GM23248 (cell line): Measurements from ENCODE around the gene TAPBP. TPM values are rescaled to one million over a fixed set of nuclear protein-coding genes. Genes with fewer than 3 reads are reported as not detected.

ENCODE experiments used
- DNase-seq: peaks from one replicate; pipeline ENCODE4 v3.0.0-alpha.2; 2015
- H2AFZ ChIP-seq: fragments of 200-600 bp; sonication (generic); 2 replicates; pipeline ENCODE4 v1.6.1; 2016; ENCODE audit warnings: antibody characterized with exemption
- H3F3A ChIP-seq: fragments of 200-600 bp; sonication (generic); 2 replicates; pipeline ENCODE4 v1.6.1; 2016; ENCODE audit warnings: mild to moderate bottlenecking, antibody characterized with exemption, mixed run types; ENCODE audit not compliant: insufficient read depth
- H3K27ac ChIP-seq: fragments of 200-600 bp; sonication (generic); 2 replicates; pipeline ENCODE4 v1.5.1; 2016; ENCODE audit warnings: mild to moderate bottlenecking
- H3K27me3 ChIP-seq: fragments of 200-600 bp; sonication (generic); replicated peaks from 2 replicates; pipeline ENCODE4 v1.6.1; 2016; ENCODE audit warnings: mild to moderate bottlenecking; ENCODE audit not compliant: insufficient read depth
- H3K36me3 ChIP-seq: fragments of 200-600 bp; sonication (generic); 2 replicates; pipeline ENCODE4 v1.6.1; 2016; ENCODE audit warnings: low read depth, mild to moderate bottlenecking
- H3K4me1 ChIP-seq: fragments of 200-600 bp; sonication (generic); 2 replicates; pipeline ENCODE4 v1.6.1; 2016; ENCODE audit warnings: mild to moderate bottlenecking; ENCODE audit not compliant: insufficient read depth
- H3K4me2 ChIP-seq: fragments of 200-600 bp; sonication (generic); one replicate; pipeline ENCODE4 v1.6.1; 2016; ENCODE audit warnings: mild to moderate bottlenecking; ENCODE audit not compliant: unreplicated experiment
- H3K4me3 ChIP-seq: fragments of 200-600 bp; sonication (generic); 2 replicates; pipeline ENCODE4 v1.5.1; 2016; ENCODE audit warnings: mild to moderate bottlenecking
- H3K79me2 ChIP-seq: fragments of 200-600 bp; sonication (generic); 2 replicates; pipeline ENCODE4 v1.6.1; 2016; ENCODE audit warnings: mild to moderate bottlenecking; ENCODE audit not compliant: insufficient read depth
- H3K9ac ChIP-seq: fragments of 200-600 bp; sonication (generic); 2 replicates; pipeline ENCODE4 v1.6.1; 2016; ENCODE audit warnings: mild to moderate bottlenecking
- H3K9me2 ChIP-seq: fragments of 200-600 bp; sonication (generic); 2 replicates; pipeline ENCODE4 v1.6.1; 2016; ENCODE audit warnings: mixed run types, mild to moderate bottlenecking, moderate library complexity; ENCODE audit not compliant: insufficient read depth
- H3K9me3 ChIP-seq: fragments of 200-600 bp; sonication (generic); one replicate; pipeline ENCODE4 v1.6.1; 2017; ENCODE audit warnings: low read depth
- H4K20me1 ChIP-seq: fragments of 200-600 bp; sonication (generic); 2 replicates; pipeline ENCODE4 v1.6.0; 2016; ENCODE audit not compliant: insufficient read depth
- EZH2 ChIP-seq: fragments of 200-600 bp; sonication (generic); IDR thresholded peaks from 2 replicates; pipeline ENCODE4 v1.6.1; 2018; ENCODE audit warnings: antibody characterized with exemption, mild to moderate bottlenecking; ENCODE audit not compliant: insufficient read depth, poor library complexity, severe bottlenecking
- EZH2phosphoT487 ChIP-seq: fragments of 200-600 bp; sonication (generic); IDR thresholded peaks from 2 replicates; pipeline ENCODE4 v1.6.1; 2018; ENCODE audit warnings: antibody characterized with exemption, moderate library complexity, mild to moderate bottlenecking, low read depth; ENCODE audit not compliant: insufficient read depth
- whole genome bisulfite sequencing, 2 experiments: methylation state at CpG; one replicate each; pipeline ENCODE4 v1.1.6; 2015 to 2017; ENCODE audit warnings: low lambda C conversion rate in 2 of 2, low coverage in 1 of 2; ENCODE audit errors: missing lambda C conversion rate in 2 of 2; 5-methylcytosine and 5-hydroxymethylcytosine counted together
- in situ Hi-C: fragments of 300-500 bp; cut with MboI; formaldehyde crosslinking; loops from 2 replicates; pipeline ENCODE4 v1.15.0; 2020
- polyA plus RNA-seq: library from polyadenylated mRNA; unstranded; fragments of >200 nt; fragmentation: Nextera tagmentation; extraction: Ambion mirVana; gene quantifications from 2 replicates; pipeline ENCODE4 v1.2.1, GENCODE V29; 2016
- total RNA-seq: library from RNA; depleted of rRNA; stranded (reverse); fragments of >200 nt; shearing (Covaris generic); gene quantifications from 2 replicates; pipeline ENCODE4 v1.2.3, GENCODE V29; 2014

The TAPBP gene
- total and polyA plus RNA-seq, 2 experiments from 2014 or later = 68.7 to 75.8 TPM

- no peaks in the 10 kb centered on the region for H3K9me3 ChIP-seq
- H3K9ac ChIP-seq = no peak overlapping the region
- peaks cover 61% of the 10 kb centered on the region for H3K79me2 ChIP-seq
- H3K27me3 ChIP-seq = no peaks in the 10 kb centered on the region
- no peak overlapping the region for H3K27ac ChIP-seq
- TF ChIP-seq EZH2phosphoT487 (no peak), EZH2 (no peak)
- 69 to 74% methylated on average over 18 to 19 of the region's 19 CpGs for WGBS, 2 experiments
- no peak for DNase-seq
- peaks cover 32% of the 10 kb centered on the region for H3K4me1 ChIP-seq
- H2AFZ ChIP-seq = no peak overlapping the region
- H3K4me2 ChIP-seq = peak overlapping the region; percentile 69
- no peaks in the 10 kb centered on the region for H4K20me1 ChIP-seq
- in situ Hi-C loops = no loop called here
- H3K9me2 ChIP-seq = no peaks in the 10 kb centered on the region
- H3F3A ChIP-seq = peaks cover 28% of the 10 kb centered on the region
- H3K4me3 ChIP-seq = peak overlapping the region; percentile 60
- H3K36me3 ChIP-seq = peaks cover 13% of the 10 kb centered on the region; the same call in 1 of the 2 replicates
Observed at GRCh38 chr6:33316603-33317418, 2.9 kb upstream of the TAPBP start.

- Histone ChIP-seq H3K4me2 (no peak overlapping the region), H3K79me2 (peaks cover 61% of the 10 kb centered on the region), H3K4me1 (peaks cover 27% of the 10 kb centered on the region), H3K27ac (no peak overlapping the region), H3K9me3 (no peaks in the 10 kb centered on the region), H3K36me3 (peaks cover 13% of the 10 kb centered on the region; the same call in 1 of the 2 replicates), H4K20me1 (no peaks in the 10 kb centered on the region), H3K9ac (no peak overlapping the region), H3K27me3 (no peaks in the 10 kb centered on the region), H3K9me2 (no peaks in the 10 kb centered on the region), H3F3A (peaks cover 23% of the 10 kb centered on the region), H3K4me3 (no peak overlapping the region), H2AFZ (no peak overlapping the region)
- in situ Hi-C loops = no loop called here
- DNase-seq = no peak
- WGBS, 2 experiments = 78 to 79% methylated on average over 16 to 17 of the region's 17 CpGs
- no peak for TF ChIP-seq EZH2
- no peak for TF ChIP-seq EZH2phosphoT487
Observed at GRCh38 chr6:33315793-33316602, 2.1 kb upstream of the TAPBP start.

DNA sequence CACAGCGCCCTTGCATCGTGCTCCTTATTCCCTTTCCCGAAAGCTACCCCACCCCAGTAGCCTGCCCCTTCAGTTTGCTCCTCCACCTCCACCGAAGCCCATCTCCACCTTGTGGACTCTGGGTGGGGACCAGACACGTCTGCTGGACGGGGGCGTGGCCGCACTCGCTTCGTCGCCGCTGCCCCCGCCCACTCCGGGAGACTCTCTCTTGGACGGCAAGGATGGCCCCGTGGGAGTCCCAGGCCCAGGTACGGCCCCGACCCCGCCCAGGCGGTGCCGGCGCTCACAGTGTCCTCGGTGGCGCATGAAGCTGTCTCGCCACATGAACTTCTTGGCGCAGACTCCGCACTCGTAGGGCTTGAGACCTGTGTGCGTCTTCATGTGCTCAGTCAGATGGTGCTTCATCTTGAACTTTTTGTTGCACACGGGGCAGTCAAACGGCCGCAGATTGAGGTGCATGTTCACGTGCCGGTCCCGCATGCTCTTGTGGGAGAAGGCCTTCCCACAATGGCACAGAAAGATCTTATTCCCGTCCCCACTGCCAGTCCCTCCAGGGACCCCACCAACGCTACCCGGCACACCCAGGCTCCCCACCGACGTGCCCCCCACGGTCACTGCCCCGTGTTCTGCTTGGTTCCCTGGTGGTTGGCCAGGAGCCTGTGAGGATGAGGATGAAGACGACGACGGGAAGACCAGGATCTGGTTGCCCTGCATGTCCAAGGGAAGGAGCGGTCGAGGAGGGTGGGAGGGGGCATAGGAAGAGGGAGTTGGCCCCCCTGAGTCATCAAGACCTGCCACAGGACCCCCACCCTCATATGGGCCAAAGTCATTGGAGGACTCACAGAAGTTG lies 1.3 kb upstream of the TAPBP start:
- Histone ChIP-seq H3F3A (peaks cover 15% of the 10 kb centered on the region), H3K4me1 (peaks cover 20% of the 10 kb centered on the region), H4K20me1 (no peaks in the 10 kb centered on the region), H3K79me2 (peaks cover 61% of the 10 kb centered on the region), H2AFZ (peak overlapping the region; percentile 41; the same call in 1 of the 2 replicates), H3K27ac (peak overlapping the region; percentile 90), H3K27me3 (no peaks in the 10 kb centered on the region), H3K4me3 (peak overlapping the region; percentile 94), H3K36me3 (peaks cover 13% of the 10 kb centered on the region; the same call in 1 of the 2 replicates), H3K9me2 (no peaks in the 10 kb centered on the region), H3K9ac (peak overlapping the region; percentile 91), H3K4me2 (peak overlapping the region; percentile 93), H3K9me3 (no peaks in the 10 kb centered on the region)
- in situ Hi-C loops = no loop called here
- 64 to 68% methylated on average over 43 to 47 of the region's 47 CpGs for WGBS, 2 experiments
- TF ChIP-seq EZH2 (no peak), EZH2phosphoT487 (no peak)
- peak; percentile 50 for DNase-seq

DNA sequence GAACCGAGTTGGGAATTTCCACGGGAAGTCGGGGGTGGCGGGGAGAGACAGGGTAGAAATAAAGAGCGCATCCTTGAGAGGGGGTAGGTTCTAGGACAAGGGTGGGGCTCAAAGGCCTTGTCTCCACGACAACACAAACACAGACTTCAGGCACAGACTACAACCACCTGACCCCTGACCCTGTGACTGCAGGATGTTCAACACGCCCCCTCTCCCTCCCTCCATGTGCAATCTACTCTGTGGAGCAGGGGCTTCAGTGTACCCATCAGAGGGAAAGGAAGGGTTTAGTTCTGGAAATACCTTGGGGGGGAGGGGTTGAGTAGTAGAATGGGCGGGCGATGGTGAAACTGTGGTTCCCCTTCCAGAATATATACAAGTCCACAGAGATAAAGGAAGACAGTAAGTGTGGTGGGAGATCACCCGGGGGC lies 651 bp upstream of the TAPBP start:
- Histone ChIP-seq H3F3A (peaks cover 12% of the 10 kb centered on the region), H3K36me3 (peaks cover 11% of the 10 kb centered on the region; the same call in 1 of the 2 replicates), H2AFZ (peak overlapping the region; percentile 41), H3K4me1 (peaks cover 14% of the 10 kb centered on the region), H3K4me3 (peak overlapping the region; percentile 94), H3K4me2 (peak overlapping the region; percentile 93), H3K9me2 (no peaks in the 10 kb centered on the region), H3K9ac (peak overlapping the region; percentile 91), H3K79me2 (peaks cover 61% of the 10 kb centered on the region), H4K20me1 (no peaks in the 10 kb centered on the region), H3K9me3 (no peaks in the 10 kb centered on the region), H3K27ac (peak overlapping the region; percentile 90), H3K27me3 (no peaks in the 10 kb centered on the region)
- WGBS, 2 experiments = 3 to 4% methylated on average over 10 of the region's 10 CpGs
- in situ Hi-C loops = no loop called here
- TF ChIP-seq EZH2 (no peak), EZH2phosphoT487 (no peak)
- peak; percentile 88 for DNase-seq
